GM21576 (cell line): ENCODE measurements around the gene PRPF39.
"Not testable (repeated sequence)": the region's sequence is repeated elsewhere in the genome, so short reads cannot be mapped to it uniquely, and the experiment has no call there.

Source experiments
- ATAC-seq: cut with Tn5 transposase; IDR thresholded peaks from one replicate; pipeline ENCODE4 v1.9.1; 2021; ENCODE audit warnings: mild to moderate bottlenecking, moderate library complexity; ENCODE audit not compliant: unreplicated experiment

Gene PRPF39

GRCh38 chr14:45135156-45135555 lies 51.2 kb downstream of the PRPF39 start:
- ATAC-seq = no peak

- peak; percentile 36 for ATAC-seq
Measured at GRCh38 chr14:45135659-45136395, 51.9 kb downstream of the PRPF39 start, which contains the start of gene FANCM. TSS of gene FANCM (plus strand) at chr14:45135930. CDS start at chr14:45136032, 102 bp downstream.

GRCh38 chr14:45136399-45136798 lies 52.5 kb downstream of the PRPF39 start:
- no peak for ATAC-seq

- no peak for ATAC-seq
Measured at GRCh38 chr14:45140661-45141187, 56.8 kb downstream of the PRPF39 start.

GRCh38 chr14:45142083-45142482 lies 58.2 kb downstream of the PRPF39 start:
- not testable (repeated sequence) for ATAC-seq

GRCh38 chr14:45144658-45145057 lies 60.7 kb downstream of the PRPF39 start:
- ATAC-seq = no peak

- ATAC-seq = no peak
Measured at GRCh38 chr14:45145214-45145613, 61.3 kb downstream of the PRPF39 start.

GRCh38 chr14:45149602-45150001 lies 65.7 kb downstream of the PRPF39 start:
- no peak for ATAC-seq

GRCh38 chr14:45150386-45150890 lies 66.5 kb downstream of the PRPF39 start:
- no peak for ATAC-seq

GRCh38 chr14:45156067-45156466 lies 72.2 kb downstream of the PRPF39 start:
- ATAC-seq = no peak
